Astrocyte (in vitro differentiated cells and primary cell): ENCODE measurements around the gene PPP1R8. TPM values are rescaled to one million over a fixed set of nuclear protein-coding genes. Genes with fewer than 3 reads are reported as not detected.
"Not testable (repeated sequence)": the region's sequence is repeated elsewhere in the genome, so short reads cannot be mapped to it uniquely, and the experiment has no call there.

ENCODE experiments used
- DNase-seq: peaks from one replicate; pipeline ENCODE4 v3.0.0-alpha.2; 2010; ENCODE audit warnings: low read depth
- FAIRE-seq: peaks from 2 replicates; lab custom pipeline; 2011; peaks lifted over from hg19 to GRCh38; lab: Jason Lieb, UNC
- H2AFZ ChIP-seq: 2 replicates; pipeline ENCODE4 v1.6.0; 2012; ENCODE audit warnings: low read depth, low read length, inconsistent platforms
- H3K27ac ChIP-seq: 2 replicates; pipeline ENCODE4 v1.5.1; 2011; ENCODE audit warnings: low read depth, low read length, inconsistent platforms
- H3K27me3 ChIP-seq: 2 replicates; pipeline ENCODE4 v1.6.0; 2011; ENCODE audit warnings: low read length, inconsistent platforms; ENCODE audit not compliant: insufficient read depth
- H3K36me3 ChIP-seq: 2 replicates; pipeline ENCODE4 v1.5.1; 2011; ENCODE audit warnings: low read length, inconsistent platforms; ENCODE audit not compliant: insufficient read depth
- H3K4me1 ChIP-seq: 2 replicates; pipeline ENCODE4 v1.5.1; 2011; ENCODE audit warnings: low read length, inconsistent platforms; ENCODE audit not compliant: insufficient read depth
- H3K4me2 ChIP-seq: 2 replicates; pipeline ENCODE4 v1.6.0; 2012; ENCODE audit warnings: low read length, inconsistent platforms
- H3K4me3 ChIP-seq: 2 replicates; pipeline ENCODE4 v1.5.1; 2011; ENCODE audit warnings: low read depth, mild to moderate bottlenecking, low read length, inconsistent platforms; ENCODE audit not compliant: insufficient read depth
- H3K79me2 ChIP-seq: 2 replicates; pipeline ENCODE4 v1.6.0; 2012; ENCODE audit warnings: mild to moderate bottlenecking, low read length, inconsistent platforms; ENCODE audit not compliant: insufficient read depth
- H3K9ac ChIP-seq: 2 replicates; pipeline ENCODE4 v1.6.0; 2012; ENCODE audit warnings: mild to moderate bottlenecking, low read length, inconsistent platforms
- H3K9me3 ChIP-seq: 2 replicates; pipeline ENCODE4 v1.5.1; 2012; ENCODE audit warnings: low read depth, mild to moderate bottlenecking, low read length, inconsistent platforms; ENCODE audit not compliant: insufficient read depth
- H4K20me1 ChIP-seq: 2 replicates; pipeline ENCODE4 v1.6.0; 2012; ENCODE audit warnings: low read length, inconsistent platforms; ENCODE audit not compliant: insufficient read depth
- H3K27ac Mint-ChIP-seq: one replicate; pipeline ENCODE4 v1.8.0; 2021; ENCODE audit warnings: mild to moderate bottlenecking, mixed read lengths; ENCODE audit not compliant: unreplicated experiment
- H3K27me3 Mint-ChIP-seq: one replicate; pipeline ENCODE4 v1.8.0; 2021; ENCODE audit warnings: low read depth, mixed read lengths; ENCODE audit not compliant: unreplicated experiment
- H3K36me3 Mint-ChIP-seq: one replicate; pipeline ENCODE4 v1.8.0; 2021; ENCODE audit warnings: low read depth, mixed read lengths; ENCODE audit not compliant: unreplicated experiment
- H3K4me1 Mint-ChIP-seq: one replicate; pipeline ENCODE4 v1.8.0; 2021; ENCODE audit warnings: low read depth, mixed read lengths; ENCODE audit not compliant: unreplicated experiment
- H3K4me3 Mint-ChIP-seq: one replicate; pipeline ENCODE4 v1.8.0; 2021; ENCODE audit warnings: mild to moderate bottlenecking, moderate library complexity, mixed read lengths; ENCODE audit not compliant: unreplicated experiment
- H3K9me3 Mint-ChIP-seq: one replicate; pipeline ENCODE4 v1.8.0; 2021; ENCODE audit warnings: mild to moderate bottlenecking, mixed read lengths; ENCODE audit not compliant: unreplicated experiment
- EZH2 ChIP-seq: IDR thresholded peaks from 2 replicates; pipeline ENCODE4 v1.6.1; 2012; ENCODE audit warnings: mild to moderate bottlenecking, low read length, inconsistent platforms; ENCODE audit not compliant: insufficient read depth
- total RNA-seq: library from RNA; stranded (reverse); gene quantifications from 2 replicates; pipeline ENCODE4 v1.2.1, GENCODE V29; 2021
- TF ChIP-seq, protein P1 (sequence below): IDR thresholded peaks from 2 replicates; pipeline ENCODE4 v1.5.1; 2011; ENCODE audit warnings: low read depth, mild to moderate bottlenecking, inconsistent platforms, low read length, moderate library complexity; ENCODE audit not compliant: insufficient read depth

The PPP1R8 gene
- total RNA-seq, 1 donor from 2014 or later = 35.6 TPM

DNA sequence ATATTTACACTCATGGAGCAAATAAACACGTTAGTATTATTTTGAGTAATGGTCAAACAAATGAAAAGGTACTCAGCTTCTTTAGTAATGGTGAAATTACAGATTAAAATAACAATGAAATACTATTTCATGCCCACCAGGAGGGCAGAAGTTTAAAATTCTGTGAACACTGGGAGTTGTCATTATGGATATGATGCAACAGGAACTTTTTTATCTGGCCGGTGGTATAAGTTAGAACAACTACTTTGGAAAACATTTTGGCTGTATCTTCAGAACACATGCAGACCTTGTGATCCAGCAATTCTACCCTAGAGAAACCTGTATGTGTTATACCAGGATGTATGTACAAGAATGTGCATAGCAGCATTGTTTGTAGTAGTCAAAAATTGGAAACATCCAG is 23.2 kb upstream of the PPP1R8 start:
- TF ChIP-seq EZH2 = no peak
- TF ChIP-seq, protein P1, sequence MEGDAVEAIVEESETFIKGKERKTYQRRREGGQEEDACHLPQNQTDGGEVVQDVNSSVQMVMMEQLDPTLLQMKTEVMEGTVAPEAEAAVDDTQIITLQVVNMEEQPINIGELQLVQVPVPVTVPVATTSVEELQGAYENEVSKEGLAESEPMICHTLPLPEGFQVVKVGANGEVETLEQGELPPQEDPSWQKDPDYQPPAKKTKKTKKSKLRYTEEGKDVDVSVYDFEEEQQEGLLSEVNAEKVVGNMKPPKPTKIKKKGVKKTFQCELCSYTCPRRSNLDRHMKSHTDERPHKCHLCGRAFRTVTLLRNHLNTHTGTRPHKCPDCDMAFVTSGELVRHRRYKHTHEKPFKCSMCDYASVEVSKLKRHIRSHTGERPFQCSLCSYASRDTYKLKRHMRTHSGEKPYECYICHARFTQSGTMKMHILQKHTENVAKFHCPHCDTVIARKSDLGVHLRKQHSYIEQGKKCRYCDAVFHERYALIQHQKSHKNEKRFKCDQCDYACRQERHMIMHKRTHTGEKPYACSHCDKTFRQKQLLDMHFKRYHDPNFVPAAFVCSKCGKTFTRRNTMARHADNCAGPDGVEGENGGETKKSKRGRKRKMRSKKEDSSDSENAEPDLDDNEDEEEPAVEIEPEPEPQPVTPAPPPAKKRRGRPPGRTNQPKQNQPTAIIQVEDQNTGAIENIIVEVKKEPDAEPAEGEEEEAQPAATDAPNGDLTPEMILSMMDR = no peak
- no peaks in the 10 kb centered on the region for H3K9me3 Mint-ChIP-seq
- H3K36me3 Mint-ChIP-seq = peaks cover 13% of the 10 kb centered on the region
- FAIRE-seq (peak; percentile 47), DNase-seq (no peak)
- no peaks in the 10 kb centered on the region for H4K20me1 ChIP-seq
- no peak overlapping the region for H2AFZ ChIP-seq
- no peaks in the 10 kb centered on the region for H3K79me2 ChIP-seq
- no peaks in the 10 kb centered on the region for H3K4me1 ChIP-seq
- peaks cover 9% of the 10 kb centered on the region for H3K36me3 ChIP-seq
- no peaks in the 10 kb centered on the region for H3K27me3 ChIP-seq
- H3K27me3 Mint-ChIP-seq = no peaks in the 10 kb centered on the region
- no peaks in the 10 kb centered on the region for H3K4me1 Mint-ChIP-seq
- no peak overlapping the region for H3K27ac Mint-ChIP-seq
- H3K4me3 ChIP-seq = no peak overlapping the region
- H3K4me3 Mint-ChIP-seq = no peak overlapping the region
- H3K4me2 ChIP-seq = no peak overlapping the region
- no peaks in the 10 kb centered on the region for H3K9me3 ChIP-seq
- H3K9ac ChIP-seq = no peak overlapping the region
- H3K27ac ChIP-seq = no peak overlapping the region

DNA sequence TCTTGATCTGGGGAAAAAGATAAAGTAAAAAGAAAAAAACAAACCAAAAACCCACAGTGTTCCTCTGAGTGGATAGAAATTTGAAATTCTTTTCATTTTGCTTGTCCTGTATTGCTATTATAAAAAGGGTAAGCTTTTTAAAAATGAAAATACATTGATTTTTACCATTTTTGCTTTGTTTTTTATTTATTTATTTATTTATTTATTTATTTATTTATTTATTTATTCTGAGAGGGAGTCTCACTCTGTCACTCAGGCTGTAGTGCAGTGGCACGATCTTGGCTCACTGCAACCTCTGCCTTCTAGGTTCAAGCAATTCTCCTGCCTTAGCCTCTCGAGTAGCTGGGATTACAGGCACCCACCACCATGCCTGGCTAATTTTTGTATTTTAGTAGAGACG is 22.5 kb upstream of the PPP1R8 start:
- not testable (repeated sequence) for H4K20me1 ChIP-seq, DNase-seq, H3K9me3 Mint-ChIP-seq, H3K4me1 ChIP-seq, H3K4me1 Mint-ChIP-seq, H3K27me3 ChIP-seq, H3K27me3 Mint-ChIP-seq, H3K4me2 ChIP-seq, H3K27ac Mint-ChIP-seq, H3K4me3 ChIP-seq, H2AFZ ChIP-seq, H3K9ac ChIP-seq, H3K4me3 Mint-ChIP-seq, H3K9me3 ChIP-seq, H3K36me3 ChIP-seq, FAIRE-seq, H3K27ac ChIP-seq, H3K79me2 ChIP-seq
- peaks cover 13% of the 10 kb centered on the region for H3K36me3 Mint-ChIP-seq

DNA sequence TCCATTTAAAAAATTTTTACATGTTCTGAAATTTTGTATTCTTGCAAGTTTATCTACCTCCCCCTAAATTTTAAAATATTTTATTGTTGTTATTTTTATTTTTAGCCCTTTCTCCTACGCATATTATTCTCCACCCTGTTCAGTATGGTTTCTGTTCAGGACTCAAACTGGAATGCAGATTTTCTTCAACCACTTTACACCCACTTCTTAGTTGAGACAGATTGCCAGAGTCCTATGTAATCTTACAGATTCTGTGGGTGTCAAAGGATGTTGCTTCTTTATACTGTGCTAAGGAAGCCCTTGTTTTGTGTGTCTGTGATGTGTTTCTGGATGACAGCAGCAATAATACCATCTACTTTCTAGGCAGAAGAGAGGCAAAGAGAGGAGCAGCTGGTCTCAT is 20.7 kb upstream of the PPP1R8 start:
- Mint-ChIP-seq H3K4me3 (no peak overlapping the region), H3K4me1 (no peaks in the 10 kb centered on the region), H3K9me3 (no peaks in the 10 kb centered on the region), H3K36me3 (peaks cover 10% of the 10 kb centered on the region), H3K27me3 (no peaks in the 10 kb centered on the region), H3K27ac (no peak overlapping the region)
- DNase-seq = no peak
- Histone ChIP-seq H3K36me3 (peaks cover 10% of the 10 kb centered on the region), H3K4me2 (no peak overlapping the region), H3K27me3 (no peaks in the 10 kb centered on the region), H3K27ac (no peak overlapping the region), H3K9me3 (no peaks in the 10 kb centered on the region), H3K4me1 (no peaks in the 10 kb centered on the region), H3K4me3 (no peak overlapping the region), H4K20me1 (no peaks in the 10 kb centered on the region), H3K79me2 (no peaks in the 10 kb centered on the region), H2AFZ (no peak overlapping the region), H3K9ac (no peak overlapping the region)
- FAIRE-seq = no peak
- TF ChIP-seq, protein P1 = no peak
- TF ChIP-seq EZH2 = no peak
